GM23338 (cell line): ENCODE measurements around the gene RABGAP1L. TPM values are rescaled to one million over a fixed set of nuclear protein-coding genes. Genes with fewer than 3 reads are reported as not detected.

Source experiments
- ATAC-seq: fragments of 200-7000 bp; cut with Tn5 transposase; 3 replicates; pipeline ENCODE4 v1.9.1; 2020
- DNase-seq: peaks from one replicate; pipeline ENCODE4 v3.0.0-alpha.2; 2015; ENCODE audit warnings: low spot score
- H2AFZ ChIP-seq: fragments of 200-600 bp; sonication (generic); 2 replicates; pipeline ENCODE4 v1.8.0; 2016; ENCODE audit warnings: antibody characterized with exemption, mild to moderate bottlenecking, moderate library complexity
- H3F3A ChIP-seq: fragments of 200-600 bp; sonication (generic); replicated peaks from 2 replicates; pipeline ENCODE4 v1.8.0; 2017; ENCODE audit warnings: antibody characterized with exemption, mixed run types, low read depth
- H3K27ac ChIP-seq: fragments of 200-600 bp; sonication (generic); 2 replicates; pipeline ENCODE4 v1.6.1; 2016; ENCODE audit warnings: low read depth
- H3K27me3 ChIP-seq: fragments of 200-600 bp; sonication (generic); 2 replicates; pipeline ENCODE4 v1.8.0; 2016; ENCODE audit warnings: mild to moderate bottlenecking, mixed run types, moderate library complexity; ENCODE audit not compliant: insufficient read depth
- H3K36me3 ChIP-seq: fragments of 200-600 bp; sonication (generic); 2 replicates; pipeline ENCODE4 v1.8.0; 2016; ENCODE audit warnings: mild to moderate bottlenecking; ENCODE audit not compliant: insufficient read depth
- H3K4me1 ChIP-seq: fragments of 200-600 bp; sonication (generic); 2 replicates; pipeline ENCODE4 v1.8.0; 2016; ENCODE audit warnings: mild to moderate bottlenecking, moderate library complexity; ENCODE audit not compliant: insufficient read depth
- H3K4me2 ChIP-seq: fragments of 200-600 bp; sonication (generic); 2 replicates; pipeline ENCODE4 v1.7.1; 2017; ENCODE audit warnings: mixed run types
- H3K4me3 ChIP-seq: fragments of 200-600 bp; sonication (generic); 2 replicates; pipeline ENCODE4 v1.6.1; 2016; ENCODE audit warnings: mixed run types
- H3K79me2 ChIP-seq: fragments of 200-600 bp; sonication (generic); replicated peaks from 2 replicates; pipeline ENCODE4 v1.8.0; 2017; ENCODE audit warnings: mild to moderate bottlenecking; ENCODE audit not compliant: insufficient read depth
- H3K9me2 ChIP-seq: fragments of 200-600 bp; sonication (generic); 2 replicates; pipeline ENCODE4 v1.8.0; 2017; ENCODE audit not compliant: insufficient read depth
- H4K20me1 ChIP-seq: fragments of 200-600 bp; sonication (generic); replicated peaks from 2 replicates; pipeline ENCODE4 v1.8.0; 2017; ENCODE audit warnings: mild to moderate bottlenecking; ENCODE audit not compliant: insufficient read depth
- H3K27ac Mint-ChIP-seq: 2 replicates; pipeline ENCODE4 v1.8.0; 2020; ENCODE audit warnings: inconsistent platforms, mild to moderate bottlenecking, moderate library complexity, mixed read lengths
- H3K27me3 Mint-ChIP-seq: 3 replicates; pipeline ENCODE4 v1.8.0; 2022; ENCODE audit warnings: low read depth, mild to moderate bottlenecking, moderate library complexity, mixed read lengths, inconsistent platforms; ENCODE audit not compliant: insufficient read depth, poor library complexity
- H3K36me3 Mint-ChIP-seq: 3 replicates; pipeline ENCODE4 v1.8.0; 2021; ENCODE audit warnings: low read depth, mild to moderate bottlenecking, inconsistent platforms, moderate library complexity, mixed read lengths
- H3K4me1 Mint-ChIP-seq: 3 replicates; pipeline ENCODE4 v1.8.0; 2020; ENCODE audit warnings: mild to moderate bottlenecking, inconsistent platforms, mixed read lengths
- H3K4me3 Mint-ChIP-seq: 3 replicates; pipeline ENCODE4 v1.8.0; 2021; ENCODE audit warnings: moderate library complexity, mild to moderate bottlenecking, inconsistent platforms, mixed read lengths
- H3K9me3 Mint-ChIP-seq: 3 replicates; pipeline ENCODE4 v1.8.0; 2020; ENCODE audit warnings: moderate library complexity, mild to moderate bottlenecking, inconsistent platforms, mixed read lengths
- CREB1 ChIP-seq: fragments of 250-450 bp; sonication (Bioruptor Pico); IDR thresholded peaks from 2 replicates; pipeline ENCODE4 v1.5.0; 2020; ENCODE audit warnings: low read depth, mild to moderate bottlenecking, moderate library complexity
- EZH2 ChIP-seq: fragments of 200-600 bp; sonication (generic); IDR thresholded peaks from one replicate; pipeline ENCODE4 v1.8.0; 2017; ENCODE audit warnings: antibody characterized with exemption, mild to moderate bottlenecking, low read depth; ENCODE audit not compliant: unreplicated experiment
- EZH2phosphoT487 ChIP-seq: fragments of 200-600 bp; sonication (generic); IDR thresholded peaks from one replicate; pipeline ENCODE4 v1.8.1; 2018; ENCODE audit warnings: antibody characterized with exemption; ENCODE audit not compliant: unreplicated experiment
- JUNB ChIP-seq: IDR thresholded peaks from one replicate; pipeline ENCODE4 v1.6.1; 2016; ENCODE audit warnings: antibody characterized with exemption; ENCODE audit not compliant: unreplicated experiment
- NANOG ChIP-seq: IDR thresholded peaks from 2 replicates; pipeline ENCODE4 v1.6.1; 2016; ENCODE audit warnings: antibody characterized with exemption, borderline replicate concordance
- POLR2AphosphoS5 ChIP-seq: IDR thresholded peaks from 2 replicates; pipeline ENCODE4 v1.6.1; 2016; ENCODE audit warnings: antibody characterized with exemption, low read depth
- STAT1 ChIP-seq: IDR thresholded peaks from one replicate; pipeline ENCODE4 v1.6.1; 2016; ENCODE audit warnings: antibody characterized with exemption; ENCODE audit not compliant: unreplicated experiment
- ZNF114 ChIP-seq: fragments of 250-450 bp; sonication (Bioruptor Pico); IDR thresholded peaks from 2 replicates; pipeline ENCODE4 v1.5.0; 2020; ENCODE audit warnings: mild to moderate bottlenecking, moderate library complexity
- ZNF331 ChIP-seq: fragments of 250-450 bp; sonication (Bioruptor Pico); IDR thresholded peaks from 2 replicates; pipeline ENCODE4 v1.5.0; 2020; ENCODE audit warnings: low read depth, mild to moderate bottlenecking, moderate library complexity
- polyA plus RNA-seq: library from polyadenylated mRNA; unstranded; fragments of >200 nt; fragmentation: Nextera tagmentation; extraction: Ambion mirVana; gene quantifications from 2 replicates; pipeline ENCODE4 v1.2.1, GENCODE V29; 2016
- total RNA-seq: library from RNA; depleted of rRNA; stranded (reverse); fragments of >200 nt; shearing (Covaris generic); gene quantifications from 2 replicates; pipeline ENCODE4 v1.2.3, GENCODE V29; 2014
- TF ChIP-seq, protein P1 (sequence below): IDR thresholded peaks from one replicate; pipeline ENCODE4 v1.6.1; 2018; ENCODE audit warnings: antibody characterized with exemption; ENCODE audit not compliant: unreplicated experiment
- TF ChIP-seq, protein P2 (sequence below), 2 experiments: fragments of 200-600 bp in 1 of 2; sonication (generic) in 1 of 2; conservative IDR thresholded peaks; 2 replicates each; pipeline versions ENCODE4 v1.5.1 to v1.6.1; 2016 to 2017; ENCODE audit warnings: antibody characterized with exemption in 2 of 2, low read depth in 2 of 2, mild to moderate bottlenecking in 2 of 2, moderate library complexity in 1 of 2
- TF ChIP-seq, protein P3 (sequence below): fragments of 250-450 bp; sonication (Bioruptor Pico); IDR thresholded peaks from 2 replicates; pipeline ENCODE4 v1.5.0; 2020; ENCODE audit warnings: mild to moderate bottlenecking, moderate library complexity
- TF ChIP-seq, protein P4 (sequence below): IDR thresholded peaks from 2 replicates; pipeline ENCODE4 v1.6.1; 2016; ENCODE audit warnings: antibody characterized with exemption

The RABGAP1L gene
- total and polyA plus RNA-seq, 2 experiments from 2014 or later: 83.2 to 136 TPM

DNA sequence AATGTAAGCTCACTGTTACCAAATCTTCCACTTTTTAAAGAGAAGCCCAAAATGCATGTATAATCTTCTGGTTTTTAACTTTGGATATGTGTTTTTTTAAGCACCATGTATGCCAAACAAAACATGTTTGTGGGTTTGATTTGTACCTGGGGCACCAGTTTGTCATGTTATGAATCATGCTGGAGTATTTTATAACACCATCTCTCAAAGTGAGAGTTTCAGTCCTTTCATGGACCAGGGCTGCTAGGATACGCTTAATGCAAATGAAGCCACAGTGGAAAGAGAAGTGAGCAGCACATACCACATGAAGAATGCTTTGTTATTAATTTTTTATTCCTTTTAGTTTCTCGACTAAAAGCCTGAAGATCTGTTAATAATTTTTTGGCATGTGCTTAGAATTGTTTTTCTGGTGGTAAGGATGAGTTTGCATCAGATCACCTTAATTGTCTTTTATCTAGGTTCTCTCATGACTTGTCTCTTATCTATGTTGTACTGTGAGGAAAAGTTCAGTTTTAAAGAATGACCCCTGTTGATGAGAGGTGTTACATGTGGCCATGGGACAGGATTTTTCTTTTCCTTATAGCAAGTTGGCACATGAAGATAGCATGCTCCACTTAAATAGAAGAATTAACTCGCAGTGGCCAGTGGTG, 2.0 kb upstream of the RABGAP1L start:
- peaks cover 8% of the 10 kb centered on the region for H3K4me1 ChIP-seq
- no peak overlapping the region for H3K4me2 ChIP-seq
- H3K27me3 ChIP-seq: peaks cover 6% of the 10 kb centered on the region; the same call in 1 of the 2 replicates
- Mint-ChIP-seq H3K36me3 (no peaks in the 10 kb centered on the region), H3K4me1 (peaks cover 22% of the 10 kb centered on the region), H3K4me3 (no peak overlapping the region), H3K9me3 (no peaks in the 10 kb centered on the region), H3K27ac (no peak overlapping the region), H3K27me3 (peaks cover 7% of the 10 kb centered on the region)
- no peaks in the 10 kb centered on the region for H3K9me2 ChIP-seq
- no peak overlapping the region for H2AFZ ChIP-seq
- ATAC-seq: no peak
- DNase-seq: no peak
- no peaks in the 10 kb centered on the region for H3F3A ChIP-seq
- TF ChIP-seq ZNF114 (CRISPR knock-in tag) (no peak), EZH2 (no peak), STAT1 (no peak), ZNF331 (CRISPR knock-in tag) (no peak), POLR2AphosphoS5 (no peak), EZH2phosphoT487 (no peak), CREB1 (CRISPR knock-in tag) (no peak), NANOG (no peak), JUNB (no peak)
- TF ChIP-seq, protein P1, sequence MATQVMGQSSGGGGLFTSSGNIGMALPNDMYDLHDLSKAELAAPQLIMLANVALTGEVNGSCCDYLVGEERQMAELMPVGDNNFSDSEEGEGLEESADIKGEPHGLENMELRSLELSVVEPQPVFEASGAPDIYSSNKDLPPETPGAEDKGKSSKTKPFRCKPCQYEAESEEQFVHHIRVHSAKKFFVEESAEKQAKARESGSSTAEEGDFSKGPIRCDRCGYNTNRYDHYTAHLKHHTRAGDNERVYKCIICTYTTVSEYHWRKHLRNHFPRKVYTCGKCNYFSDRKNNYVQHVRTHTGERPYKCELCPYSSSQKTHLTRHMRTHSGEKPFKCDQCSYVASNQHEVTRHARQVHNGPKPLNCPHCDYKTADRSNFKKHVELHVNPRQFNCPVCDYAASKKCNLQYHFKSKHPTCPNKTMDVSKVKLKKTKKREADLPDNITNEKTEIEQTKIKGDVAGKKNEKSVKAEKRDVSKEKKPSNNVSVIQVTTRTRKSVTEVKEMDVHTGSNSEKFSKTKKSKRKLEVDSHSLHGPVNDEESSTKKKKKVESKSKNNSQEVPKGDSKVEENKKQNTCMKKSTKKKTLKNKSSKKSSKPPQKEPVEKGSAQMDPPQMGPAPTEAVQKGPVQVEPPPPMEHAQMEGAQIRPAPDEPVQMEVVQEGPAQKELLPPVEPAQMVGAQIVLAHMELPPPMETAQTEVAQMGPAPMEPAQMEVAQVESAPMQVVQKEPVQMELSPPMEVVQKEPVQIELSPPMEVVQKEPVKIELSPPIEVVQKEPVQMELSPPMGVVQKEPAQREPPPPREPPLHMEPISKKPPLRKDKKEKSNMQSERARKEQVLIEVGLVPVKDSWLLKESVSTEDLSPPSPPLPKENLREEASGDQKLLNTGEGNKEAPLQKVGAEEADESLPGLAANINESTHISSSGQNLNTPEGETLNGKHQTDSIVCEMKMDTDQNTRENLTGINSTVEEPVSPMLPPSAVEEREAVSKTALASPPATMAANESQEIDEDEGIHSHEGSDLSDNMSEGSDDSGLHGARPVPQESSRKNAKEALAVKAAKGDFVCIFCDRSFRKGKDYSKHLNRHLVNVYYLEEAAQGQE: no peak
- TF ChIP-seq, protein P2, sequence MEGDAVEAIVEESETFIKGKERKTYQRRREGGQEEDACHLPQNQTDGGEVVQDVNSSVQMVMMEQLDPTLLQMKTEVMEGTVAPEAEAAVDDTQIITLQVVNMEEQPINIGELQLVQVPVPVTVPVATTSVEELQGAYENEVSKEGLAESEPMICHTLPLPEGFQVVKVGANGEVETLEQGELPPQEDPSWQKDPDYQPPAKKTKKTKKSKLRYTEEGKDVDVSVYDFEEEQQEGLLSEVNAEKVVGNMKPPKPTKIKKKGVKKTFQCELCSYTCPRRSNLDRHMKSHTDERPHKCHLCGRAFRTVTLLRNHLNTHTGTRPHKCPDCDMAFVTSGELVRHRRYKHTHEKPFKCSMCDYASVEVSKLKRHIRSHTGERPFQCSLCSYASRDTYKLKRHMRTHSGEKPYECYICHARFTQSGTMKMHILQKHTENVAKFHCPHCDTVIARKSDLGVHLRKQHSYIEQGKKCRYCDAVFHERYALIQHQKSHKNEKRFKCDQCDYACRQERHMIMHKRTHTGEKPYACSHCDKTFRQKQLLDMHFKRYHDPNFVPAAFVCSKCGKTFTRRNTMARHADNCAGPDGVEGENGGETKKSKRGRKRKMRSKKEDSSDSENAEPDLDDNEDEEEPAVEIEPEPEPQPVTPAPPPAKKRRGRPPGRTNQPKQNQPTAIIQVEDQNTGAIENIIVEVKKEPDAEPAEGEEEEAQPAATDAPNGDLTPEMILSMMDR (conservative IDR thresholded peaks at IDR 0.05; ENCODE audit: low read depth in 2 of 2): no peak
- TF ChIP-seq, protein P3, sequence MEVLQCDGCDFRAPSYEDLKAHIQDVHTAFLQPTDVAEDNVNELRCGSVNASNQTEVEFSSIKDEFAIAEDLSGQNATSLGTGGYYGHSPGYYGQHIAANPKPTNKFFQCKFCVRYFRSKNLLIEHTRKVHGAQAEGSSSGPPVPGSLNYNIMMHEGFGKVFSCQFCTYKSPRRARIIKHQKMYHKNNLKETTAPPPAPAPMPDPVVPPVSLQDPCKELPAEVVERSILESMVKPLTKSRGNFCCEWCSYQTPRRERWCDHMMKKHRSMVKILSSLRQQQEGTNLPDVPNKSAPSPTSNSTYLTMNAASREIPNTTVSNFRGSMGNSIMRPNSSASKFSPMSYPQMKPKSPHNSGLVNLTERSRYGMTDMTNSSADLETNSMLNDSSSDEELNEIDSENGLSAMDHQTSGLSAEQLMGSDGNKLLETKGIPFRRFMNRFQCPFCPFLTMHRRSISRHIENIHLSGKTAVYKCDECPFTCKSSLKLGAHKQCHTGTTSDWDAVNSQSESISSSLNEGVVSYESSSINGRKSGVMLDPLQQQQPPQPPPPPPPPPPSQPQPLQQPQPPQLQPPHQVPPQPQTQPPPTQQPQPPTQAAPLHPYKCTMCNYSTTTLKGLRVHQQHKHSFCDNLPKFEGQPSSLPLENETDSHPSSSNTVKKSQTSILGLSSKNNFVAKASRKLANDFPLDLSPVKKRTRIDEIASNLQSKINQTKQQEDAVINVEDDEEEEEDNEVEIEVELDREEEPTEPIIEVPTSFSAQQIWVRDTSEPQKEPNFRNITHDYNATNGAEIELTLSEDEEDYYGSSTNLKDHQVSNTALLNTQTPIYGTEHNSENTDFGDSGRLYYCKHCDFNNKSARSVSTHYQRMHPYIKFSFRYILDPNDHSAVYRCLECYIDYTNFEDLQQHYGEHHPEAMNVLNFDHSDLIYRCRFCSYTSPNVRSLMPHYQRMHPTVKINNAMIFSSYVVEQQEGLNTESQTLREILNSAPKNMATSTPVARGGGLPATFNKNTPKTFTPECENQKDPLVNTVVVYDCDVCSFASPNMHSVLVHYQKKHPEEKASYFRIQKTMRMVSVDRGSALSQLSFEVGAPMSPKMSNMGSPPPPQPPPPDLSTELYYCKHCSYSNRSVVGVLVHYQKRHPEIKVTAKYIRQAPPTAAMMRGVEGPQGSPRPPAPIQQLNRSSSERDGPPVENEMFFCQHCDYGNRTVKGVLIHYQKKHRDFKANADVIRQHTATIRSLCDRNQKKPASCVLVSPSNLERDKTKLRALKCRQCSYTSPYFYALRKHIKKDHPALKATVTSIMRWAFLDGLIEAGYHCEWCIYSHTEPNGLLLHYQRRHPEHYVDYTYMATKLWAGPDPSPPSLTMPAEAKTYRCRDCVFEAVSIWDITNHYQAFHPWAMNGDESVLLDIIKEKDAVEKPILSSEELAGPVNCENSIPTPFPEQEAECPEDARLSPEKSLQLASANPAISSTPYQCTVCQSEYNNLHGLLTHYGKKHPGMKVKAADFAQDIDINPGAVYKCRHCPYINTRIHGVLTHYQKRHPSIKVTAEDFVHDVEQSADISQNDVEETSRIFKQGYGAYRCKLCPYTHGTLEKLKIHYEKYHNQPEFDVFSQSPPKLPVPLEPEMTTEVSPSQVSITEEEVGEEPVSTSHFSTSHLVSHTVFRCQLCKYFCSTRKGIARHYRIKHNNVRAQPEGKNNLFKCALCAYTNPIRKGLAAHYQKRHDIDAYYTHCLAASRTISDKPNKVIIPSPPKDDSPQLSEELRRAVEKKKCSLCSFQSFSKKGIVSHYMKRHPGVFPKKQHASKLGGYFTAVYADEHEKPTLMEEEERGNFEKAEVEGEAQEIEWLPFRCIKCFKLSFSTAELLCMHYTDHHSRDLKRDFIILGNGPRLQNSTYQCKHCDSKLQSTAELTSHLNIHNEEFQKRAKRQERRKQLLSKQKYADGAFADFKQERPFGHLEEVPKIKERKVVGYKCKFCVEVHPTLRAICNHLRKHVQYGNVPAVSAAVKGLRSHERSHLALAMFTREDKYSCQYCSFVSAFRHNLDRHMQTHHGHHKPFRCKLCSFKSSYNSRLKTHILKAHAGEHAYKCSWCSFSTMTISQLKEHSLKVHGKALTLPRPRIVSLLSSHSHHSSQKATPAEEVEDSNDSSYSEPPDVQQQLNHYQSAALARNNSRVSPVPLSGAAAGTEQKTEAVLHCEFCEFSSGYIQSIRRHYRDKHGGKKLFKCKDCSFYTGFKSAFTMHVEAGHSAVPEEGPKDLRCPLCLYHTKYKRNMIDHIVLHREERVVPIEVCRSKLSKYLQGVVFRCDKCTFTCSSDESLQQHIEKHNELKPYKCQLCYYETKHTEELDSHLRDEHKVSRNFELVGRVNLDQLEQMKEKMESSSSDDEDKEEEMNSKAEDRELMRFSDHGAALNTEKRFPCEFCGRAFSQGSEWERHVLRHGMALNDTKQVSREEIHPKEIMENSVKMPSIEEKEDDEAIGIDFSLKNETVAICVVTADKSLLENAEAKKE: no peak
- TF ChIP-seq, protein P4, sequence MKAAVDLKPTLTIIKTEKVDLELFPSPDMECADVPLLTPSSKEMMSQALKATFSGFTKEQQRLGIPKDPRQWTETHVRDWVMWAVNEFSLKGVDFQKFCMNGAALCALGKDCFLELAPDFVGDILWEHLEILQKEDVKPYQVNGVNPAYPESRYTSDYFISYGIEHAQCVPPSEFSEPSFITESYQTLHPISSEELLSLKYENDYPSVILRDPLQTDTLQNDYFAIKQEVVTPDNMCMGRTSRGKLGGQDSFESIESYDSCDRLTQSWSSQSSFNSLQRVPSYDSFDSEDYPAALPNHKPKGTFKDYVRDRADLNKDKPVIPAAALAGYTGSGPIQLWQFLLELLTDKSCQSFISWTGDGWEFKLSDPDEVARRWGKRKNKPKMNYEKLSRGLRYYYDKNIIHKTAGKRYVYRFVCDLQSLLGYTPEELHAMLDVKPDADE: no peak
- H4K20me1 ChIP-seq: no peaks in the 10 kb centered on the region
- no peak overlapping the region for H3K27ac ChIP-seq
- peaks cover 15% of the 10 kb centered on the region; the same call in 1 of the 2 replicates for H3K79me2 ChIP-seq
- H3K4me3 ChIP-seq: no peak overlapping the region
- H3K36me3 ChIP-seq: no peaks in the 10 kb centered on the region
